H9 (cell line): ENCODE results near the gene CFAP119. TPM values are rescaled to one million over a fixed set of nuclear protein-coding genes. Genes with fewer than 3 reads are reported as not detected.

ENCODE experiments used
- DNase-seq: peaks from one replicate; pipeline ENCODE4 v3.0.0-alpha.2; 2017
- H2AFZ ChIP-seq: one replicate; pipeline ENCODE4 v1.6.1; 2013; ENCODE audit warnings: mild to moderate bottlenecking, low read length, control low read depth, moderate library complexity
- H2AK5ac ChIP-seq: 2 replicates; pipeline ENCODE4 v1.6.1; 2013; ENCODE audit warnings: low read length, control low read depth, mixed read lengths; ENCODE audit not compliant: insufficient read length
- H2BK120ac ChIP-seq: one replicate; pipeline ENCODE4 v1.6.1; 2013; ENCODE audit warnings: low read depth, mild to moderate bottlenecking, low read length, control low read depth, inconsistent platforms; ENCODE audit not compliant: poor library complexity, severe bottlenecking
- H2BK12ac ChIP-seq: 2 replicates; pipeline ENCODE4 v1.6.1; 2013; ENCODE audit warnings: low read length, control low read depth, mixed read lengths, low read depth; ENCODE audit not compliant: insufficient read length
- H2BK15ac ChIP-seq: 2 replicates; pipeline ENCODE4 v1.6.1; 2013; ENCODE audit warnings: low read depth, low read length, control low read depth
- H2BK20ac ChIP-seq: one replicate; pipeline ENCODE4 v1.6.1; 2013; ENCODE audit warnings: low read depth, mild to moderate bottlenecking, low read length, control low read depth, inconsistent platforms; ENCODE audit not compliant: poor library complexity, severe bottlenecking
- H2BK5ac ChIP-seq: 2 replicates; pipeline ENCODE4 v1.6.1; 2013; ENCODE audit warnings: low read length, control low read depth, mixed read lengths; ENCODE audit not compliant: insufficient read length
- H3K14ac ChIP-seq: 2 replicates; pipeline ENCODE4 v1.6.1; 2013; ENCODE audit warnings: low read length, control low read depth; ENCODE audit not compliant: insufficient read depth
- H3K18ac ChIP-seq: 2 replicates; pipeline ENCODE4 v1.6.1; 2013; ENCODE audit warnings: low read depth, mild to moderate bottlenecking, mixed read lengths, low read length, control low read depth; ENCODE audit not compliant: insufficient read length
- H3K23ac ChIP-seq: 2 replicates; pipeline ENCODE4 v1.6.1; 2013; ENCODE audit warnings: low read length, control low read depth, mixed read lengths, low read depth; ENCODE audit not compliant: insufficient read length
- H3K23me2 ChIP-seq: 2 replicates; pipeline ENCODE4 v1.6.1; 2013; ENCODE audit warnings: low read depth, mild to moderate bottlenecking, mixed read lengths, low read length, control low read depth; ENCODE audit not compliant: insufficient read length, poor library complexity, severe bottlenecking
- H3K27ac ChIP-seq: 2 replicates; pipeline ENCODE4 v1.5.1; 2013; ENCODE audit warnings: low read length, control low read depth, mixed read lengths, low read depth; ENCODE audit not compliant: insufficient read length
- H3K27me3 ChIP-seq: 2 replicates; pipeline ENCODE4 v1.6.1; 2013; ENCODE audit warnings: low read length, control low read depth, inconsistent platforms; ENCODE audit not compliant: insufficient read depth
- H3K4ac ChIP-seq: 2 replicates; pipeline ENCODE4 v1.6.1; 2013; ENCODE audit warnings: low read depth, mild to moderate bottlenecking, control low read depth, inconsistent platforms, low read length, moderate library complexity
- H3K4me1 ChIP-seq: 2 replicates; pipeline ENCODE4 v1.6.1; 2013; ENCODE audit warnings: low read length, control low read depth, inconsistent platforms; ENCODE audit not compliant: insufficient read depth
- H3K4me2 ChIP-seq: 2 replicates; pipeline ENCODE4 v1.6.1; 2013; ENCODE audit warnings: low read length, control low read depth, mixed read lengths; ENCODE audit not compliant: insufficient read length, insufficient read depth
- H3K56ac ChIP-seq: 2 replicates; pipeline ENCODE4 v1.6.1; 2013; ENCODE audit warnings: low read depth, mild to moderate bottlenecking, mixed read lengths, low read length, control low read depth; ENCODE audit not compliant: insufficient read length
- H3K79me1 ChIP-seq: 2 replicates; pipeline ENCODE4 v1.6.1; 2013; ENCODE audit warnings: low read depth, mild to moderate bottlenecking, moderate library complexity, low read length, control low read depth, inconsistent platforms; ENCODE audit not compliant: insufficient read depth, poor library complexity, severe bottlenecking
- H3K79me2 ChIP-seq: 2 replicates; pipeline ENCODE4 v1.6.1; 2013; ENCODE audit warnings: low read length, control low read depth, inconsistent platforms; ENCODE audit not compliant: insufficient read depth
- H3K9ac ChIP-seq: 2 replicates; pipeline ENCODE4 v1.6.1; 2013; ENCODE audit warnings: low read length, control low read depth, mixed read lengths; ENCODE audit not compliant: insufficient read length; ENCODE audit errors: extremely low read depth
- H3K9me3 ChIP-seq: one replicate; pipeline ENCODE4 v1.6.1; 2013; ENCODE audit warnings: low read depth, low read length, inconsistent platforms; ENCODE audit not compliant: control insufficient read depth
- H3T11ph ChIP-seq: one replicate; pipeline ENCODE4 v1.6.1; 2013; ENCODE audit warnings: mild to moderate bottlenecking, low read length, control low read depth, inconsistent platforms
- H4K20me1 ChIP-seq: one replicate; pipeline ENCODE4 v1.6.1; 2013; ENCODE audit not compliant: control insufficient read depth, insufficient read length, insufficient read depth
- H4K5ac ChIP-seq: 2 replicates; pipeline ENCODE4 v1.6.1; 2013; ENCODE audit warnings: low read depth, mild to moderate bottlenecking, mixed read lengths, low read length, control low read depth; ENCODE audit not compliant: insufficient read length
- H4K8ac ChIP-seq: replicated peaks from 2 replicates; pipeline ENCODE4 v1.6.1; 2013; ENCODE audit warnings: low read length, control low read depth, mixed read lengths, low read depth; ENCODE audit not compliant: insufficient read length
- H4K91ac ChIP-seq: 2 replicates; pipeline ENCODE4 v1.6.1; 2013; ENCODE audit warnings: low read depth, mild to moderate bottlenecking, moderate library complexity, mixed read lengths, low read length, control low read depth; ENCODE audit not compliant: insufficient read length
- H3K27ac Mint-ChIP-seq, 3 experiments: 2 replicates in 2 of 3; 3 replicates in 1 of 3; pipeline ENCODE4 v1.8.0; 2020 to 2021; ENCODE audit warnings: mixed read lengths in 3 of 3, mild to moderate bottlenecking in 1 of 3, moderate library complexity in 1 of 3
- H3K27me3 Mint-ChIP-seq: 2 replicates; pipeline ENCODE4 v1.8.0; 2021; ENCODE audit warnings: low read depth, mild to moderate bottlenecking, moderate library complexity, mixed read lengths
- H3K36me3 Mint-ChIP-seq, 3 experiments: 2 replicates in 2 of 3; 3 replicates in 1 of 3; pipeline ENCODE4 v1.8.0; 2020 to 2021; ENCODE audit warnings: low read depth in 3 of 3, mixed read lengths in 3 of 3; ENCODE audit not compliant: insufficient read depth in 1 of 3
- H3K4me1 Mint-ChIP-seq, 2 experiments: 2 replicates each; pipeline ENCODE4 v1.8.0; 2020; ENCODE audit warnings: mixed read lengths in 2 of 2
- H3K4me3 Mint-ChIP-seq, 2 experiments: 2 replicates in 1 of 2; 3 replicates in 1 of 2; pipeline ENCODE4 v1.8.0; 2020 to 2021; ENCODE audit warnings: mild to moderate bottlenecking in 2 of 2, mixed read lengths in 2 of 2, moderate library complexity in 1 of 2
- H3K9me3 Mint-ChIP-seq, 2 experiments: 2 replicates in 1 of 2; 3 replicates in 1 of 2; pipeline ENCODE4 v1.8.0; 2020; ENCODE audit warnings: mild to moderate bottlenecking in 2 of 2, mixed read lengths in 2 of 2, moderate library complexity in 1 of 2
- WGBS: extraction: QIAGEN DNeasy Blood & Tissue Kit; methylation state at CpG from one replicate; pipeline ENCODE4 v1.1.7; 2013; ENCODE audit warnings: missing lambda C conversion rate, low lambda C conversion rate, mixed read lengths; ENCODE audit not compliant: insufficient read length; ENCODE audit errors: extremely low coverage; 5-methylcytosine and 5-hydroxymethylcytosine counted together
- total RNA-seq: library from RNA; stranded (reverse); gene quantifications from 2 replicates; pipeline ENCODE4 v1.2.1, GENCODE V29; 2021
- TF ChIP-seq, protein P1 (sequence below): fragments of 200-600 bp; sonication (generic); conservative IDR thresholded peaks from 3 replicates; pipeline ENCODE4 v1.8.0; 2021; ENCODE audit warnings: antibody characterized with exemption, mild to moderate bottlenecking

CFAP119 gene
- total RNA-seq, 1 experiment from 2014 or later: 5.4 TPM

- no peak overlapping the region for H2BK120ac ChIP-seq
- H3K23ac ChIP-seq: no peak overlapping the region
- H2BK15ac ChIP-seq: no peak overlapping the region
- no peaks in the 10 kb centered on the region for H3K79me2 ChIP-seq
- H3K36me3 Mint-ChIP-seq: peaks cover 59 to 99% (median 87%) of the 10 kb centered on the region in 3 experiments
- H3K27me3 ChIP-seq: no peaks in the 10 kb centered on the region
- no peaks in the 10 kb centered on the region for H3K79me1 ChIP-seq
- no peak overlapping the region for H3K56ac ChIP-seq
- no peak for DNase-seq
- no peak overlapping the region for H2BK20ac ChIP-seq
- H3K4me1 Mint-ChIP-seq: no peaks in the 10 kb centered on the region; a peak in 1 of 4 replicates
- H3K9me3 Mint-ChIP-seq: no peaks in the 10 kb centered on the region
- H2BK12ac ChIP-seq: no peak overlapping the region
- no CpG with 5 or more reads among the region's 17 CpGs for WGBS
- TF ChIP-seq, protein P1, sequence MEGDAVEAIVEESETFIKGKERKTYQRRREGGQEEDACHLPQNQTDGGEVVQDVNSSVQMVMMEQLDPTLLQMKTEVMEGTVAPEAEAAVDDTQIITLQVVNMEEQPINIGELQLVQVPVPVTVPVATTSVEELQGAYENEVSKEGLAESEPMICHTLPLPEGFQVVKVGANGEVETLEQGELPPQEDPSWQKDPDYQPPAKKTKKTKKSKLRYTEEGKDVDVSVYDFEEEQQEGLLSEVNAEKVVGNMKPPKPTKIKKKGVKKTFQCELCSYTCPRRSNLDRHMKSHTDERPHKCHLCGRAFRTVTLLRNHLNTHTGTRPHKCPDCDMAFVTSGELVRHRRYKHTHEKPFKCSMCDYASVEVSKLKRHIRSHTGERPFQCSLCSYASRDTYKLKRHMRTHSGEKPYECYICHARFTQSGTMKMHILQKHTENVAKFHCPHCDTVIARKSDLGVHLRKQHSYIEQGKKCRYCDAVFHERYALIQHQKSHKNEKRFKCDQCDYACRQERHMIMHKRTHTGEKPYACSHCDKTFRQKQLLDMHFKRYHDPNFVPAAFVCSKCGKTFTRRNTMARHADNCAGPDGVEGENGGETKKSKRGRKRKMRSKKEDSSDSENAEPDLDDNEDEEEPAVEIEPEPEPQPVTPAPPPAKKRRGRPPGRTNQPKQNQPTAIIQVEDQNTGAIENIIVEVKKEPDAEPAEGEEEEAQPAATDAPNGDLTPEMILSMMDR: no peak
- H2AFZ ChIP-seq: no peak overlapping the region
- no peak overlapping the region for H3T11ph ChIP-seq
- no peak overlapping the region for H3K14ac ChIP-seq
- H3K4me2 ChIP-seq: no peak overlapping the region
- H3K9ac ChIP-seq: no peak overlapping the region
- H3K4me1 ChIP-seq: no peaks in the 10 kb centered on the region
- no peaks in the 10 kb centered on the region for H3K9me3 ChIP-seq
- H3K4ac ChIP-seq: no peak overlapping the region
- H3K4me3 Mint-ChIP-seq: no peak overlapping the region
- no peaks in the 10 kb centered on the region for H3K27me3 Mint-ChIP-seq
- no peak overlapping the region for H3K27ac ChIP-seq
- H4K91ac ChIP-seq: no peak overlapping the region
- no peak overlapping the region for H4K5ac ChIP-seq
- H3K27ac Mint-ChIP-seq: no peak overlapping the region
- no peak overlapping the region for H4K8ac ChIP-seq
- H2BK5ac ChIP-seq: no peak overlapping the region
- H2AK5ac ChIP-seq: no peak overlapping the region
- no peaks in the 10 kb centered on the region for H3K23me2 ChIP-seq
- no peaks in the 10 kb centered on the region for H4K20me1 ChIP-seq
- no peak overlapping the region for H3K18ac ChIP-seq
Observed at GRCh38 chr16:30769379-30770089, 7.7 kb upstream of the CFAP119 start.
